GM21367 (cell line): Measurements from ENCODE around the gene CACNB3.
A peak's percentile ranks its signal among the peaks of the same experiment; 100 is the strongest.

Experiments used
- ATAC-seq: cut with Tn5 transposase; IDR thresholded peaks from one replicate; pipeline ENCODE4 v1.9.1; 2021; ENCODE audit not compliant: unreplicated experiment

CACNB3 gene

GRCh38 chr12:48788524-48788853, 29.8 kb upstream of the CACNB3 start:
- ATAC-seq, result no peak

GRCh38 chr12:48788854-48789775, 29.2 kb upstream of the CACNB3 start, which contains the start of gene ADCY6:
ADCY6 (minus strand) TSS chr12:48789089; CDS start chr12:48783434, 5,655 bp downstream.
- no peak for ATAC-seq

GRCh38 chr12:48789858-48790326, 28.4 kb upstream of the CACNB3 start:
- ATAC-seq, result no peak

GRCh38 chr12:48793696-48794095, 24.6 kb upstream of the CACNB3 start:
- no peak for ATAC-seq

- no peak for ATAC-seq
Measured at GRCh38 chr12:48794870-48795269, 23.4 kb upstream of the CACNB3 start.

GRCh38 chr12:48795550-48796455, 22.5 kb upstream of the CACNB3 start:
- no peak for ATAC-seq

- ATAC-seq, result no peak
Measured at GRCh38 chr12:48796976-48797375, 21.3 kb upstream of the CACNB3 start.

GRCh38 chr12:48800457-48800856, 17.8 kb upstream of the CACNB3 start:
- no peak for ATAC-seq

GRCh38 chr12:48800971-48801370, 17.3 kb upstream of the CACNB3 start:
- no peak for ATAC-seq

- ATAC-seq, result no peak
Measured at GRCh38 chr12:48803675-48804074, 14.6 kb upstream of the CACNB3 start.

GRCh38 chr12:48807981-48808380, 10.3 kb upstream of the CACNB3 start:
- ATAC-seq, result no peak

GRCh38 chr12:48810903-48811431, 7.3 kb upstream of the CACNB3 start:
- ATAC-seq, result no peak

GRCh38 chr12:48811437-48812090, 6.7 kb upstream of the CACNB3 start:
- no peak for ATAC-seq

GRCh38 chr12:48812389-48812788, 5.9 kb upstream of the CACNB3 start:
- ATAC-seq, result no peak

- ATAC-seq, result no peak
Measured at GRCh38 chr12:48813465-48814261, 4.6 kb upstream of the CACNB3 start.

GRCh38 chr12:48814262-48815125, 3.8 kb upstream of the CACNB3 start:
- ATAC-seq, result peak; percentile 62

- ATAC-seq, result peak; percentile 30
Measured at GRCh38 chr12:48815126-48816110, 2.9 kb upstream of the CACNB3 start.
